NB4 (cell line): ENCODE data around the gene DOLPP1.

Source experiments
- CTCF ChIP-seq: IDR thresholded peaks from one replicate; pipeline ENCODE4 v1.5.1; 2012; ENCODE audit warnings: low read depth, low read length
- POLR2A ChIP-seq: IDR thresholded peaks from 2 replicates; pipeline ENCODE4 v1.6.1; 2011; ENCODE audit warnings: mild to moderate bottlenecking; ENCODE audit not compliant: insufficient read length; ENCODE audit errors: extremely low read depth

- TF ChIP-seq CTCF, result no peak
- no peak for TF ChIP-seq POLR2A
These were observed 10.9 kb upstream of the DOLPP1 start for GRCh38 chr9:129069862-129070641.
